Stomach (tissue), 9 donors: Measurements from ENCODE around the gene EIPR1. TPM values are rescaled to one million over a fixed set of nuclear protein-coding genes. Genes with fewer than 3 reads are reported as not detected.
A peak's percentile ranks its signal among the peaks of the same experiment; 100 is the strongest.

ENCODE experiments used
- DNase-seq, 2 donors: peaks; one replicate each; pipeline versions ENCODE4 v3.0.0 to v3.0.0-alpha.2; 2013 to 2019
- H3K27ac ChIP-seq, 5 donors: fragments of 200-600 bp in 4 of 5; sonication (generic) in 4 of 5; one replicate each; pipeline ENCODE4 v1.5.1; 2013 to 2019; ENCODE audit warnings: mild to moderate bottlenecking in 1 of 5, moderate library complexity in 1 of 5
- H3K27me3 ChIP-seq, 3 donors: fragments of 200-600 bp; sonication (generic); one replicate each; pipeline ENCODE4 v1.5.1; 2017 to 2019; ENCODE audit warnings: mixed run types in 1 of 3
- H3K36me3 ChIP-seq, 4 donors: fragments of 200-600 bp; sonication (generic); 1 replicate in 3 of 4; 2 replicates in 1 of 4; pipeline ENCODE4 v1.5.1; 2016 to 2019
- H3K4me1 ChIP-seq, 4 donors: fragments of 200-600 bp; sonication (generic); one replicate each; pipeline ENCODE4 v1.5.1; 2016 to 2019
- H3K4me3 ChIP-seq, 4 donors: fragments of 200-600 bp; sonication (generic) in 3 of 4; one replicate each; pipeline ENCODE4 v1.5.1; 2016 to 2019; ENCODE audit warnings: mild to moderate bottlenecking in 1 of 4
- H3K9me3 ChIP-seq, 4 donors: fragments of 200-600 bp; sonication (generic); one replicate each; pipeline ENCODE4 v1.5.1; 2016 to 2019
- CTCF ChIP-seq, 7 experiments: fragments of 450-650 bp in 4 of 7; fragments of 200-600 bp in 3 of 7; sonication (generic) in 3 of 7; IDR thresholded peaks; one replicate each; pipeline ENCODE4 v1.5.1; 2016 to 2019; ENCODE audit warnings: antibody characterized with exemption in 7 of 7, control low read depth in 2 of 7, mild to moderate bottlenecking in 1 of 7
- EP300 ChIP-seq: sonication (generic); formaldehyde crosslinking; IDR thresholded peaks from one replicate; pipeline ENCODE4 v1.6.1; 2017; ENCODE audit warnings: antibody characterized with exemption
- POLR2A ChIP-seq, 4 donors: fragments of 450-650 bp; IDR thresholded peaks; one replicate each; pipeline ENCODE4 v1.6.1; 2016; ENCODE audit warnings: antibody characterized with exemption in 4 of 4, control low read depth in 2 of 4, mild to moderate bottlenecking in 1 of 4, moderate library complexity in 1 of 4
- POLR2AphosphoS5 ChIP-seq, 3 donors: sonication (generic); formaldehyde crosslinking; IDR thresholded peaks; one replicate each; pipeline ENCODE4 v1.6.1; 2016; ENCODE audit warnings: antibody characterized with exemption in 3 of 3
- WGBS, 5 donors: extraction: QIAGEN DNeasy Blood & Tissue Kit in 3 of 5; methylation state at CpG; one replicate each; pipeline versions ENCODE4 v1.1.5 to v1.1.7; 2013 to 2018; 5-methylcytosine and 5-hydroxymethylcytosine counted together
- intact Hi-C: fragments of 100-400 bp; cut with DNase I; formaldehyde crosslinking; loops from one replicate; pipeline ENCODE4 v1.15.1; 2023; ENCODE audit warnings: low total_unique reads
- polyA plus RNA-seq, 3 donors: library from polyadenylated mRNA; stranded (reverse); fragments of 200-250 nt; gene quantifications; one replicate each; pipeline ENCODE4 v1.2.3, GENCODE V29; 2013
- total RNA-seq, 5 donors: library from RNA; depleted of rRNA; stranded (reverse); fragments of >200 nt; gene quantifications; one replicate each; pipeline versions ENCODE4 v1.1.0 to v1.2.3, GENCODE V29; 2014 to 2016
- donor health status: healthy with polysubstance abuse.
- donor health status: Bipolar disorder and iron deficiency.
- donor health status: healthy.

EIPR1 gene
- total and polyA plus RNA-seq, 8 donors = 1.2 to 39.4 (median 12.7) TPM

- peaks cover 39 to 97% (median 93%) of the 10 kb centered on the region in 4 donors for H3K36me3 ChIP-seq
- DNase-seq = no peak
These were observed 46.7 kb upstream of the EIPR1 start for GRCh38 chr2:3424171-3424795.

GRCh38 chr2:3423492-3424170 lies 46.0 kb upstream of the EIPR1 start:
- intact Hi-C loops = loop anchor here (5.0 kb wide), 1 partner anchor 229 kb away; no protein-coding TSS in a partner anchor
- WGBS, 5 donors = 62 to 65% (median 64%) methylated on average over 19 of the region's 19 CpGs
- Histone ChIP-seq H3K9me3 (no peaks in the 10 kb centered on the region), H3K4me1 (peaks cover 0 to 5% (median 2%) of the 10 kb centered on the region in 4 donors), H3K36me3 (peaks cover 39 to 97% (median 92%) of the 10 kb centered on the region in 4 donors), H3K27me3 (no peaks in the 10 kb centered on the region), H3K27ac (no peak overlapping the region), H3K4me3 (no peak overlapping the region)
- no peak for TF ChIP-seq POLR2AphosphoS5 (IDR thresholded peaks at IDR 0.05)
- TF ChIP-seq CTCF (IDR thresholded peaks at IDR 0.05) = peak in 5 of 7 experiments; percentile 96 to 99 (median 98)
- peak; percentile 72 to 80 for DNase-seq

More at GRCh38 chr2:3424171-3424795, 46.7 kb upstream of the EIPR1 start:
- intact Hi-C loops = loop anchor here (5.0 kb wide), 1 partner anchor 228 kb away; no protein-coding TSS in a partner anchor
- WGBS, 5 donors = 71 to 91% (median 86%) methylated on average over 9 of the region's 9 CpGs
- Histone ChIP-seq H3K9me3 (no peaks in the 10 kb centered on the region), H3K4me1 (peaks cover 0 to 5% (median 2%) of the 10 kb centered on the region in 4 donors), H3K4me3 (no peak overlapping the region), H3K27me3 (no peaks in the 10 kb centered on the region), H3K27ac (no peak overlapping the region)
- peak in 1 of 7 experiments; percentile 43 for TF ChIP-seq CTCF (IDR thresholded peaks at IDR 0.05)
- no peak for TF ChIP-seq POLR2AphosphoS5 (IDR thresholded peaks at IDR 0.05)

GRCh38 chr2:3422161-3422779 lies 44.7 kb upstream of the EIPR1 start:
- TF ChIP-seq POLR2AphosphoS5 (IDR thresholded peaks at IDR 0.05) (no peak), EP300 (no peak), CTCF (IDR thresholded peaks at IDR 0.05) (no peak)
- H3K4me1 ChIP-seq = peaks cover 0 to 5% (median 2%) of the 10 kb centered on the region in 4 donors
- no peak overlapping the region for H3K27ac ChIP-seq
- H3K9me3 ChIP-seq = no peaks in the 10 kb centered on the region
- H3K36me3 ChIP-seq = peaks cover 39 to 99% (median 91%) of the 10 kb centered on the region in 4 donors
- WGBS, 5 donors = 82 to 93% (median 86%) methylated on average over 15 to 16 of the region's 16 CpGs
- no peaks in the 10 kb centered on the region for H3K27me3 ChIP-seq
- H3K4me3 ChIP-seq = no peak overlapping the region
- DNase-seq = no peak
- intact Hi-C loops = loop anchor here (5.0 kb wide), 1 partner anchor 230 kb away; no protein-coding TSS in a partner anchor

GRCh38 chr2:3421580-3421979 lies 44.0 kb upstream of the EIPR1 start:
- TF ChIP-seq POLR2A (IDR thresholded peaks at IDR 0.05) (no peak), EP300 (no peak), CTCF (IDR thresholded peaks at IDR 0.05) (no peak), POLR2AphosphoS5 (IDR thresholded peaks at IDR 0.05) (no peak)
- intact Hi-C loops = loop anchor here (5.0 kb wide), 1 partner anchor 231 kb away; no protein-coding TSS in a partner anchor
- Histone ChIP-seq H3K36me3 (peaks cover 38 to 96% (median 89%) of the 10 kb centered on the region in 4 donors), H3K4me3 (no peak overlapping the region), H3K4me1 (peaks cover 0 to 5% (median 2%) of the 10 kb centered on the region in 4 donors), H3K27me3 (no peaks in the 10 kb centered on the region), H3K27ac (no peak overlapping the region), H3K9me3 (no peaks in the 10 kb centered on the region)
- 87 to 90% (median 89%) methylated on average over 19 of the region's 19 CpGs for WGBS, 5 donors
- peak in 1 of 2 donors; percentile 42 for DNase-seq
